Activated CD4-positive, alpha-beta memory T cell treated with anti-CD3 and anti-CD28 coated beads for 36 hours (primary cell): ENCODE results near the gene CHAD. TPM values are rescaled to one million over a fixed set of nuclear protein-coding genes. Genes with fewer than 3 reads are reported as not detected.

Source experiments
- CTCF ChIA-PET: fragments of 350-600 bp; sonication (Branson Sonifier 250); formaldehyde crosslinking; loops from one replicate; lab custom pipeline; 2021; ENCODE audit warnings: antibody characterized with exemption, inconsistent platforms; lab: Charles Lee
- POLR2A ChIA-PET: fragments of 350-600 bp; sonication (Branson Sonifier 250); formaldehyde crosslinking; loops from one replicate; lab custom pipeline; 2021; ENCODE audit warnings: antibody characterized with exemption; lab: Charles Lee
- DNase-seq: peaks from one replicate; pipeline ENCODE4 v3.0.0-alpha.2; 2020
- H3K27ac Mint-ChIP-seq: one replicate; pipeline ENCODE4 v1.8.0; 2021; ENCODE audit warnings: mixed read lengths
- H3K27me3 Mint-ChIP-seq: one replicate; pipeline ENCODE4 v1.8.0; 2021; ENCODE audit warnings: mixed read lengths
- H3K36me3 Mint-ChIP-seq: one replicate; pipeline ENCODE4 v1.8.0; 2021; ENCODE audit warnings: mixed read lengths
- H3K4me1 Mint-ChIP-seq: one replicate; pipeline ENCODE4 v1.8.0; 2021; ENCODE audit warnings: low read depth, mixed read lengths
- H3K4me3 Mint-ChIP-seq: one replicate; pipeline ENCODE4 v1.8.0; 2021; ENCODE audit warnings: mild to moderate bottlenecking, mixed read lengths
- H3K9me3 Mint-ChIP-seq: one replicate; pipeline ENCODE4 v1.8.0; 2021; ENCODE audit warnings: mixed read lengths
- intact Hi-C: fragments of 100-400 bp; cut with micrococcal nuclease; formaldehyde crosslinking; loops from one replicate; pipeline ENCODE4 v1.15.1; 2023
- total RNA-seq, 2 experiments: library from RNA; stranded (reverse); gene quantifications; one replicate each; pipeline ENCODE4 v1.2.3, GENCODE V29; 2021

Gene CHAD
- total RNA-seq, 2 experiments from 2014 or later, result not detected

DNA sequence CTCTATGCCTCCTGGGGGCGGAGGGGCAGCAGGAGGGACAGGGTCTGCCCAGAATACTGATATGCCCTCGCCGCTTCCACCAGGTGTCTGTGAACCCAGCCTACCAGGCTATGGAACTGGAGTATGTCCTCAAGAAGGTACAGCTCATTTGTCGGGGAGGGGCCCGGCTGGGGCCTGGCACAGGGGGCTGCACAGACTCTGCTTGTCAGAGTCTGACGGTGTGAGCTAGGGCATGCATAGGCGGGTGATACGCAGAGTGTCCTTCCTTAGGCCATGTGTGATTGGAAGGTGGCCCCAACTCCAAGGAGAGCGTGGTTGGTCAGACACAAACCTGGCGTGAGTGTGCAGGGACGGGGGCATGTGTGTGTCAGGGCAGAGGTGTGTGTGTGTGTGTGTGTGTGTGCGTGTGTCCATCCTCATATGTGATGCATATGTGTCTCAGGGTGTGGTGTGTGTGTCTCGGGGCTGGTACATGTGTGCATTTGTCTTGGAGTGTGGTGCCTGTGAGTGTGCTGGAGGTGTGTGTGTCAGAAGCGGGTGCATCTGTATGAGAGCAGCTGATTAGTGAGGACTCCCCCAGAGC lies 7.0 kb downstream of the CHAD start:
- DNase-seq, result no peak
- intact Hi-C loops, result no loop called here
- Mint-ChIP-seq H3K27me3 (no peaks in the 10 kb centered on the region), H3K9me3 (no peaks in the 10 kb centered on the region), H3K4me3 (no peak overlapping the region), H3K27ac (no peak overlapping the region), H3K4me1 (no peaks in the 10 kb centered on the region), H3K36me3 (no peaks in the 10 kb centered on the region)
- ChIA-PET CTCF (interaction anchor here (0.8 kb wide), 1 partner anchor 1094 kb away, joined by 3 read pairs; no protein-coding TSS in a partner anchor), POLR2A (no interaction called here)

DNA sequence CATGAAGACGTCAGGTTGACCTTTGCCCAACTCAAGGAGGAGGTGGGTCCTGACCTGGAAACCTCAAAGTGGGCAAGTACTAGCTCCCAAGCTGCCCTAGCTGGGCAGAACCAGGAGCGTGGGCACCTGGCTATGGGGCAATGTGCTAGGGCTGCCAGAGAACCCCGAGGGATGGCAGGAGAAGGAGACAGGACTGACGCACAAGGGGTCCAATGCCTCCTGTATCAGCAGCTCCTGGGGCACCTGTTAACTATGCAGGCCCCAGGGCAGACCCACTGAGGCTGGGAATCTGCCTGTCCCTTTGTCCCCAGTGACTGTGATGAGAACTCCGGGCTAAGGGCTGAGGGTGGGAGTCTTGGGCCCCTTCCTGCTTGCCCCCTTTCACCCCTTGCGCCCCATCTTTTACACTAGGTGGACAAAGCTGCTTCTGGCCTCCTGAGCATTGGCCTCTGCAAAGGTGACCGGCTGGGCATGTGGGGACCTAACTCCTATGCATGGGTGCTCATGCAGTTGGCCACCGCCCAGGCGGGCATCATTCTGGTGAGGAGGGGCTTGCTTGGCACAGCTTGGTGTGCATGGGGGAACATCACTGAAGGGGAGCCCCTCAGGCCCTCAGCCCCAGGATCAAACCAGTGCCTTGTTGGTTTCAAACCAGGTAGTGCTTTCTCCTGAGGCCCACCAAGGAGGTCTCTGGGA lies 7.7 kb downstream of the CHAD start:
- no peaks in the 10 kb centered on the region for H3K4me1 Mint-ChIP-seq
- no peaks in the 10 kb centered on the region for H3K27me3 Mint-ChIP-seq
- H3K4me3 Mint-ChIP-seq, result no peak overlapping the region
- CTCF ChIA-PET, result interaction anchor here (0.7 kb wide), 1 partner anchor 64 kb away, joined by 3 read pairs; the partner anchor contains the start of gene LRRC59
- no peak overlapping the region for H3K27ac Mint-ChIP-seq
- DNase-seq, result no peak
- no peaks in the 10 kb centered on the region for H3K36me3 Mint-ChIP-seq
- no peaks in the 10 kb centered on the region for H3K9me3 Mint-ChIP-seq
- POLR2A ChIA-PET, result no interaction called here
- intact Hi-C loops, result no loop called here

GRCh38 chr17:50459756-50460155 lies 8.9 kb downstream of the CHAD start:
- CTCF ChIA-PET, result no interaction called here
- no peak for DNase-seq
- POLR2A ChIA-PET, result no interaction called here
- no peaks in the 10 kb centered on the region for H3K27me3 Mint-ChIP-seq
- H3K4me1 Mint-ChIP-seq, result no peaks in the 10 kb centered on the region
- no peaks in the 10 kb centered on the region for H3K9me3 Mint-ChIP-seq
- intact Hi-C loops, result no loop called here
- no peak overlapping the region for H3K4me3 Mint-ChIP-seq
- H3K36me3 Mint-ChIP-seq, result no peaks in the 10 kb centered on the region
- H3K27ac Mint-ChIP-seq, result no peak overlapping the region

DNA sequence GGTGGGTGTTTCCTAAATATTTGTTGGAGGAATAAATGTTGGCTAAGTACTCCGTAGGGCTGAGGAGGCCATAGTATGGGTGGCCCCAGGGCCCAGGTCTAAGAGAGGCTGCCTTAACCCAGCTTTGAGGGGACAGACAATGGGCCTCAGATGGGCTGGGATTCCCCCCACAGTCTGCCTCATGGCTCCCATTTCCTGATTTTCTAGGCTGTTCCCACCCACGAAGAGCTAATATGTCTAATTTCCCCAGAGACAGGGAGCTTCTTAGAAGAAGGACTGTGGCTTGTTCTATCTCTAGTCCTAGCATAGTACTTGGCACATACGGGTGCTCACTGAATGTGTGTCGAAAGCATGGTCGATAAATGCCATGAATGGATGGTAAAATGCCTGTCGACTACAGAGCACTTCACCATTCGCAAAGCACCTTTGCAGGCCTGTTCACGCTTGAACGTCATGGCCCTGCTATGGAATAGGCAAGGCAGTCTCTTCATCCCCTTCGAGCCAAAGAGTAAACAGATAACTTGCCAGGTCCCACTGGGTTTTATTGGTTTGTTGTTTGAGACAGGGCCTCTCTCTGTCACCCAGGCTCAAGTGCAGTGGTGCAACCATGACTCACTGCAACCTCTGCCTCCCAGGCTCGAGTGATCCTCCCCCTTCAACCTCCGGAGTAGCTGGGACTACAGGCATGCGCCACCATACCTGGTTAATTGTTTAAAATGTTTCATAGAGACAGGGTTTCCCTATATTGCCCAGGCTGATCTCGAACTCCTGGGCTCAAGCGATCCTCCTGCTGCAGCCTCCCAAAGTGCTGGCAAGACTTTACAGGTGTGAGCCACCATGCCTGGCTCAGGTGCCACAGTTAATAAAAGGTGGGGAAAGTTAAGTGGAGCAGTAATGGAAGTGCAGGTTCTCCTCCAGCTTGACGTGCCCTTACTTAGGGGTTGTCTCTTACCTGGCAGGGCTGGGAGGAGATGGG lies 9.7 kb downstream of the CHAD start:
- H3K9me3 Mint-ChIP-seq, result no peaks in the 10 kb centered on the region
- CTCF ChIA-PET, result no interaction called here
- DNase-seq, result no peak
- H3K27me3 Mint-ChIP-seq, result no peaks in the 10 kb centered on the region
- H3K4me3 Mint-ChIP-seq, result no peak overlapping the region
- H3K36me3 Mint-ChIP-seq, result no peaks in the 10 kb centered on the region
- H3K27ac Mint-ChIP-seq, result no peak overlapping the region
- POLR2A ChIA-PET, result no interaction called here
- no peaks in the 10 kb centered on the region for H3K4me1 Mint-ChIP-seq
- intact Hi-C loops, result no loop called here

- ChIA-PET CTCF (no interaction called here), POLR2A (no interaction called here)
- DNase-seq, result no peak
- Mint-ChIP-seq H3K27ac (no peak overlapping the region), H3K4me1 (no peaks in the 10 kb centered on the region), H3K36me3 (no peaks in the 10 kb centered on the region), H3K4me3 (no peak overlapping the region), H3K27me3 (no peaks in the 10 kb centered on the region), H3K9me3 (no peaks in the 10 kb centered on the region)
- intact Hi-C loops, result no loop called here
Measured at GRCh38 chr17:50458270-50458669, 10.4 kb downstream of the CHAD start.

GRCh38 chr17:50457621-50458020 lies 11.1 kb downstream of the CHAD start:
- Mint-ChIP-seq H3K36me3 (no peaks in the 10 kb centered on the region), H3K27ac (no peak overlapping the region), H3K4me3 (no peak overlapping the region), H3K27me3 (no peaks in the 10 kb centered on the region), H3K9me3 (no peaks in the 10 kb centered on the region), H3K4me1 (no peaks in the 10 kb centered on the region)
- intact Hi-C loops, result no loop called here
- ChIA-PET CTCF (no interaction called here), POLR2A (no interaction called here)
- DNase-seq, result no peak

DNA sequence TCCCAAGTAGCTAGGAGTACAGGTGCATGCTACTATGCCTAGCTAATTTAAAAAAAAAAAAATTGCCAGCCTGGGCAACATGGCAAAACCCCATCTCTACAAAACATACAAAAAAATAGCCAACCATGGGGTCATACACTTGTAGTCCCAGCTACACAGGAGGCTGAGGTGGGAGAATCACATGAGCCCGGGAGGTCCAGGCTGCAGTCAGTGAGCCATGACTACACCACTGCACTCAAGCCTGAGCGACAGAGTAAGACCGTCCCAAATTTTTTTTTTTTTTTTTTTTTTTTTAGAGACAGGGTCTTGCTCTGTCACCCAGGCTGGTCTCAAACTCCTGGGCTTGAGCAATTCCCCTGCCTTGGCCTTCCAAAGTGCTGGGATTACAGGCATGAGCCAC lies 14.8 kb downstream of the CHAD start:
- CTCF ChIA-PET, result no interaction called here
- POLR2A ChIA-PET, result no interaction called here
- no peaks in the 10 kb centered on the region for H3K36me3 Mint-ChIP-seq

GRCh38 chr17:50452630-50453300 lies 15.9 kb downstream of the CHAD start:
- no peak for DNase-seq
- intact Hi-C loops, result no loop called here
- Mint-ChIP-seq H3K27me3 (no peaks in the 10 kb centered on the region), H3K4me3 (no peak overlapping the region), H3K27ac (no peak overlapping the region), H3K4me1 (no peaks in the 10 kb centered on the region), H3K36me3 (no peaks in the 10 kb centered on the region), H3K9me3 (no peaks in the 10 kb centered on the region)
- ChIA-PET CTCF (interaction anchor here (1.5 kb wide), 1 partner anchor 25 kb away, joined by 4 read pairs; no protein-coding TSS in a partner anchor), POLR2A (no interaction called here)

More for the DNA sequence above, 14.8 kb downstream of the CHAD start:
- Mint-ChIP-seq H3K4me3 (no peak overlapping the region), H3K27ac (no peak overlapping the region), H3K27me3 (no peaks in the 10 kb centered on the region), H3K9me3 (no peaks in the 10 kb centered on the region), H3K4me1 (no peaks in the 10 kb centered on the region)
- intact Hi-C loops, result no loop called here
- DNase-seq, result no peak

GRCh38 chr17:50451943-50452629 lies 16.6 kb downstream of the CHAD start:
- Mint-ChIP-seq H3K27ac (no peak overlapping the region), H3K9me3 (no peaks in the 10 kb centered on the region), H3K36me3 (no peaks in the 10 kb centered on the region), H3K4me1 (no peaks in the 10 kb centered on the region), H3K4me3 (no peak overlapping the region), H3K27me3 (no peaks in the 10 kb centered on the region)
- intact Hi-C loops, result no loop called here
- DNase-seq, result no peak
- ChIA-PET POLR2A (no interaction called here), CTCF (interaction anchor here (1.5 kb wide), 1 partner anchor 26 kb away, joined by 4 read pairs; no protein-coding TSS in a partner anchor)

DNA sequence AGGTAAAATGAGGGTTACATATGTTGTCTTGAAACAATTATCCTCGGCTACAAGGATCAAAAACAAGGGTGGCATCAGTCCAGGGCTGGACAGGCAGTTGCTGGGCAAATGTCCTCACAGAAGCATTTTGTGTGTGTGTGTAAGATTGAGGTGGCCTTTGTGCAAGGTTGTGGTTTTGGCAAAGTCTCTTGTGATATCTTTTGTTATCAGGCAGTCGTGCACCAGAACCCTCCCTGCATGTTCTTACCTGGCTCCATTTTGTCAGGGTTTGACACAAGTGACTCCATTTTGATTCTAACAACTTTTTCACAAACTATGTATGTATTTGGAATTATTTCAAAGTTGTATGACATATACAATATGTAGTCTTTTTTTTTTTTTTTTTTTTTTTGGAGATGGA lies 20.0 kb downstream of the CHAD start:
- Mint-ChIP-seq H3K27ac (no peak overlapping the region), H3K9me3 (no peaks in the 10 kb centered on the region), H3K4me3 (no peak overlapping the region), H3K4me1 (no peaks in the 10 kb centered on the region), H3K27me3 (no peaks in the 10 kb centered on the region), H3K36me3 (no peaks in the 10 kb centered on the region)
- intact Hi-C loops, result no loop called here
- ChIA-PET CTCF (interaction anchor here (2.1 kb wide), 1 partner anchor 30 kb away, joined by 4 read pairs; the partner anchor contains the start of gene RSAD1), POLR2A (no interaction called here)
- no peak for DNase-seq

DNA sequence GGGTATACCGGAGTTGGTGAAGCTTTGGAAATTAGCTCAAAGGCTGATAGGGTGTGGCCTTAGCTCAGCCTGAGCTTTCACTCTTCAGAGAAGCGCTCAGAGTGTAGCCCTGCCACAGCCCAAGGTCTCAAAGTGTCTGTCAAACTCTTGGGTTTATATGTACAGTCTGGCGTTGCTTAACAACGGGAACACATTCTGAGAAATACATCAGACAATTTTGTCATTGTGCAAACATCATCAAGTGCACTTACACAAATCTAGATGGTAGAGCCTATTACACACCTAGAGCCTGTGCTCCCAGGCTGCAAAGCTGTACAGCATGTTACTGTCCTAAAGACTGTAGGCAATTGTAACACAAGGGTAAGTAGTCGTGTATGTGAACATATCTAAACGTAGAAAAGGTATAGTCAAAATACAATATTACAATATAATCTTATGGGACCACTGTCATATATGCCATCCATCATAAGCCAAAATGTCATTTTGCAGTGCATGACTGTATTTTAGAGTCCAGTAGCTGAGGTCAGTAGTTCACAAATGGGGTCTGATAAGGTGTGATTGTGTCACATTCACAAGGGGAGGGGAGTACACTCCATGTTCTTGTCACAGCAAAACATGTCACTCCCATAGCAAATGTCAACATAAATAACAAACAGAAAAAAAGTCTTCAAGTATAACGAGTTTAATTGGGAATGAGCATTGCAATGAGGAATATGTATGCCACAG lies 20.6 kb downstream of the CHAD start:
- H3K27ac Mint-ChIP-seq, result no peak overlapping the region
- no peaks in the 10 kb centered on the region for H3K27me3 Mint-ChIP-seq
- H3K36me3 Mint-ChIP-seq, result no peaks in the 10 kb centered on the region
- no peak overlapping the region for H3K4me3 Mint-ChIP-seq
- no peak for DNase-seq
- no peaks in the 10 kb centered on the region for H3K9me3 Mint-ChIP-seq
- CTCF ChIA-PET, result interaction anchor here (2.1 kb wide), 1 partner anchor 31 kb away, joined by 4 read pairs; the partner anchor contains the start of gene RSAD1
- POLR2A ChIA-PET, result no interaction called here
- H3K4me1 Mint-ChIP-seq, result no peaks in the 10 kb centered on the region
- intact Hi-C loops, result no loop called here
